A549 (cell line): ENCODE data around the gene C1orf167. TPM values are rescaled to one million over a fixed set of nuclear protein-coding genes. Genes with fewer than 3 reads are reported as not detected.
A peak's percentile ranks its signal among the peaks of the same experiment; 100 is the strongest.

Experiments used
- ATAC-seq, 2 experiments: fragments of 200-7000 bp in 1 of 2; fragments of >200 bp in 1 of 2; cut with Nextera tagmentation in 1 of 2; cut with Tn5 transposase in 1 of 2; 3 replicates each; pipeline versions ENCODE4 v1.8.0 to v1.9.1; 2018 to 2020; ENCODE audit warnings: mild to moderate bottlenecking in 1 of 2, moderate library complexity in 1 of 2
- CTCF ChIA-PET: fragments of 300-600 bp; sonication (Branson Sonifier 250); formaldehyde crosslinking; extraction: SDS; loops from one replicate; lab custom pipeline; 2021; ENCODE audit warnings: antibody characterized with exemption, inconsistent platforms; lab: Yijun Ruan, JAX
- POLR2A ChIA-PET: fragments of 350-600 bp; formaldehyde crosslinking; extraction: SDS; loops from one replicate; lab custom pipeline; 2021; ENCODE audit warnings: antibody characterized with exemption, inconsistent platforms; lab: Yijun Ruan, JAX
- DNase-seq, 2 experiments: peaks; one replicate each; pipeline versions ENCODE4 v3.0.0 to v3.0.0-alpha.2; 2011 to 2016; ENCODE audit warnings: low read depth in 1 of 2, low spot score in 1 of 2
- FAIRE-seq: peaks from 2 replicates; lab custom pipeline; 2011; peaks lifted over from hg19 to GRCh38; lab: Jason Lieb, UNC
- H3K27ac ChIP-seq, 2 experiments: fragments of >200 bp; sonication (Bioruptor Twin); formaldehyde crosslinking; 3 replicates each; pipeline ENCODE4 v1.5.1; 2016 to 2017
- H3K4me1 ChIP-seq: fragments of >200 bp; sonication (Bioruptor Twin); formaldehyde crosslinking; 3 replicates; pipeline ENCODE4 v1.6.1; 2016
- H3K4me2 ChIP-seq: fragments of >200 bp; sonication (Bioruptor Twin); formaldehyde crosslinking; 3 replicates; pipeline ENCODE4 v1.6.1; 2016
- H3K4me3 ChIP-seq: fragments of >200 bp; sonication (Bioruptor Twin); formaldehyde crosslinking; 3 replicates; pipeline ENCODE4 v1.5.1; 2016
- H3K9me3 ChIP-seq: fragments of >200 bp; sonication (Bioruptor Twin); formaldehyde crosslinking; 3 replicates; pipeline ENCODE4 v1.6.1; 2016
- CHD4 ChIP-seq: fragments of 200-600 bp; sonication (generic); IDR thresholded peaks from 2 replicates; pipeline ENCODE4 v1.6.1; 2016; ENCODE audit warnings: antibody characterized with exemption, mild to moderate bottlenecking, borderline replicate concordance
- EHF ChIP-seq: fragments of 250-450 bp; sonication (Bioruptor Pico); IDR thresholded peaks from 2 replicates; pipeline ENCODE4 v1.5.0; 2020; ENCODE audit warnings: mild to moderate bottlenecking
- FOSB ChIP-seq: fragments of 250-450 bp; sonication (Bioruptor Pico); IDR thresholded peaks from 2 replicates; pipeline ENCODE4 v1.5.0; 2020; ENCODE audit warnings: mild to moderate bottlenecking, moderate library complexity
- FOSL2 ChIP-seq, 2 experiments: fragments of 450-650 bp in 1 of 2; fragments of >200 bp in 1 of 2; sonication (Bioruptor Twin) in 1 of 2; formaldehyde crosslinking; IDR thresholded peaks; 2 replicates each; pipeline versions ENCODE4 v1.5.0 to v1.6.1; 2016 to 2020; ENCODE audit warnings: mild to moderate bottlenecking in 1 of 2, moderate library complexity in 1 of 2
- HOXA7 ChIP-seq: fragments of 250-450 bp; sonication (Bioruptor Pico); IDR thresholded peaks from 2 replicates; pipeline ENCODE4 v1.5.0; 2020; ENCODE audit warnings: mild to moderate bottlenecking, moderate library complexity
- KDM5A ChIP-seq: fragments of 200-600 bp; sonication (generic); IDR thresholded peaks from 2 replicates; pipeline ENCODE4 v1.6.1; 2016; ENCODE audit warnings: antibody characterized with exemption, mild to moderate bottlenecking
- MAZ ChIP-seq: fragments of 150-350 bp; IDR thresholded peaks from 2 replicates; pipeline ENCODE4 v1.6.1; 2014; ENCODE audit warnings: antibody characterized with exemption, low read depth, low read length, borderline replicate concordance
- MYC ChIP-seq: IDR thresholded peaks from 2 replicates; pipeline ENCODE4 v1.6.1; 2012; ENCODE audit warnings: mild to moderate bottlenecking, inconsistent platforms, low read length, improper control_type of control experiment, borderline replicate concordance
- NPAS2 ChIP-seq: fragments of 250-450 bp; sonication (Bioruptor Pico); IDR thresholded peaks from 2 replicates; pipeline ENCODE4 v1.8.0; 2022; ENCODE audit warnings: mild to moderate bottlenecking, moderate library complexity, borderline replicate concordance
- POLR2A ChIP-seq: IDR thresholded peaks from 2 replicates; pipeline ENCODE4 v1.6.1; 2012; ENCODE audit warnings: mild to moderate bottlenecking, low read length
- SMC3 ChIP-seq: fragments of >200 bp; sonication (Bioruptor Twin); formaldehyde crosslinking; IDR thresholded peaks from 3 replicates; pipeline ENCODE4 v1.6.1; 2018; ENCODE audit warnings: inconsistent platforms
- WGBS: methylation state at CpG from one replicate; pipeline ENCODE4 v1.1.6; 2017; ENCODE audit errors: missing lambda C conversion rate; 5-methylcytosine and 5-hydroxymethylcytosine counted together
- polyA plus RNA-seq, 4 experiments: library from polyadenylated mRNA; depleted of rRNA in 3 of 4; stranded (reverse); fragments of >200 nt; fragmentation: RNase III in 1 of 4; extraction: RNeasy Plus Mini Kit Qiagen cat#74134 plus additional on column Dnase treatment in 1 of 4; gene quantifications; 2 replicates in 3 of 4; 3 replicates in 1 of 4; pipeline ENCODE4 v1.2.3, GENCODE V29; 2011 to 2017
- TF ChIP-seq, protein P1 (sequence below): fragments of 150-350 bp; IDR thresholded peaks from 2 replicates; pipeline ENCODE4 v1.6.1; 2014; ENCODE audit warnings: low read depth, mild to moderate bottlenecking, low read length
- TF ChIP-seq, protein P2 (sequence below): fragments of >200 bp; sonication (Bioruptor Twin); formaldehyde crosslinking; IDR thresholded peaks from 3 replicates; pipeline ENCODE4 v1.6.1; 2016
- TF ChIP-seq, protein P3 (sequence below): IDR thresholded peaks from 2 replicates; pipeline ENCODE4 v1.6.1; 2012
- TF ChIP-seq, protein P4 (sequence below): fragments of 200-600 bp; sonication (generic); IDR thresholded peaks from 2 replicates; pipeline ENCODE4 v1.6.1; 2016; ENCODE audit warnings: antibody characterized with exemption, mild to moderate bottlenecking, moderate library complexity
- TF ChIP-seq, protein P5 (sequence below): fragments of >200 bp; sonication (Bioruptor Twin); formaldehyde crosslinking; IDR thresholded peaks from 3 replicates; pipeline ENCODE4 v1.5.1; 2016

C1orf167 gene
- polyA plus RNA-seq, 2 of the 4 experiments (the other 2 are of a cell fraction), result not detected

DNA sequence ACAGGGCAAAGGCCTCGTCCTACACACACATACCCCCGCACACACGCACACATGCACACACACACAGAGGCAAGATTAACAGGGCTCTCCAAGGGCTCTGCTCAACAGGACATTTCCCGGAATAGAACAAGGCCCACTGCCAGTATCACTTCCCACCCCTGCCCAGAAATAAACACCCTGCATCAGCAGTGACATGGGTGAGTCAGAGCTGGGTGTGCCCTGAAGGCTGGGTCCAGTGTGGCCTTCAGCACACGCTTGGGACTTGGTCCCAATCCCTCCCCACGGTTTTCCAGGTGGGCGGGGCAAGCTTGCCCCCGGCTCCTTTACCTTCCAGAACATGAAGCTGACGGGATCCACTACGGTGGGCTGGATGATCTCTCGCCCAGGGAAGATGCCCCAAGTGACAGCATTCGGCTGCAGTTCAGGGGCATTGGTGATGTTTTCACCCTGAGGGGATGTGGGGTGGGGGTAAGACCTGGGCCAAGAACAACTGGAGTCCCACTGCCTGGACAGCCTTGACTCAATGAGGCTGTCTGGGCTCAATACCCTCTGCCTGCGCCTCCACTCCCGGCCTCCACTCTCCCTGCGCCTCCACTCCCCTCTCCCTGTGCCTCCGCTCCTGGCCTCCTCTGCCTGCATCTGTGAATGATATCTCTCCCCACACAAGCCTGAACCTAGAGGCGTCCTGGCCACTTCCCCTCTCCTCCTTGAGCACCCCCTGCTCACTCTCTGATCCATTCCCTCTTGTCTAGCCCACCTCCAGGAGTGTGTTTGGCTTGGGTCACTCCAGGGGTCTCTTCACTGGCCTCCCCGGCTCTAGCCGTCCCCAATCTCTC is 29.1 kb downstream of the C1orf167 start:
- Histone ChIP-seq H3K4me2 (peak overlapping the region; percentile 21; the same call in 2 of the 3 replicates), H3K4me3 (no peak overlapping the region), H3K27ac (peak overlapping the region in 1 of 2 experiments; percentile 60; a peak in 3 of 6 replicates), H3K4me1 (peaks cover 22% of the 10 kb centered on the region), H3K9me3 (no peaks in the 10 kb centered on the region)
- DNase-seq (peak; percentile 33 to 71), ATAC-seq (peak; percentile 51 to 63; a peak in 4 of 6 replicates), FAIRE-seq (no peak)
- ChIA-PET POLR2A (interaction anchor here (1.0 kb wide), 1 partner anchor 15 kb away, joined by 4 read pairs; the partner anchor contains the start of genes CLCN6 and MTHFR), CTCF (no interaction called here)
- TF ChIP-seq FOSL2 (IDR thresholded peaks at IDR 0.05) (no peak), FOSL2 (CRISPR knock-in tag; IDR thresholded peaks at IDR 0.05) (peak; percentile 33; the same call in 1 of the 2 replicates), MAZ (no peak)
- WGBS, result 88% methylated on average over 9 of the region's 19 CpGs

DNA sequence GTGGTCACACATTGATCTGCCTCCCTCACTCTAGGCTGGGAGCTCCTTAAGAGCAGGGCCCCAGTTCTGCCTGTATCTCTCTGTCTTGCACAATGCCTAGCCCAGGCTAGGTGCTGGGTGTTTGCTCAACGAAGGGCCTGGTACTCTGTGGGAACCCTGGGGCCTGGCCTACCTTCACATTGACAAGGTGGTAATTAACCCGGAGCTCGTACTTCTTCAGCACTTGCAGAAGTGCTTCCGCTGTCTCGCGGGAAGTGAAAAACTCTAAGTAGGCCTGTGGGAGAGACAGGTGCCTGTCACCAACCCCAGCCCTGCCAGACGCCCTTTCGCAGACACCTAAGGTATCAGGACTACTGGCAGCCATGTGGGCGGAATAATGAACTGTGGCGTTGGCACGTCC is 30.1 kb downstream of the C1orf167 start:
- TF ChIP-seq FOSB (CRISPR knock-in tag), result no peak
- TF ChIP-seq POLR2A, result no peak
- no peak for TF ChIP-seq MYC
- TF ChIP-seq, protein P1, sequence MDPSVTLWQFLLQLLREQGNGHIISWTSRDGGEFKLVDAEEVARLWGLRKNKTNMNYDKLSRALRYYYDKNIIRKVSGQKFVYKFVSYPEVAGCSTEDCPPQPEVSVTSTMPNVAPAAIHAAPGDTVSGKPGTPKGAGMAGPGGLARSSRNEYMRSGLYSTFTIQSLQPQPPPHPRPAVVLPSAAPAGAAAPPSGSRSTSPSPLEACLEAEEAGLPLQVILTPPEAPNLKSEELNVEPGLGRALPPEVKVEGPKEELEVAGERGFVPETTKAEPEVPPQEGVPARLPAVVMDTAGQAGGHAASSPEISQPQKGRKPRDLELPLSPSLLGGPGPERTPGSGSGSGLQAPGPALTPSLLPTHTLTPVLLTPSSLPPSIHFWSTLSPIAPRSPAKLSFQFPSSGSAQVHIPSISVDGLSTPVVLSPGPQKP, result no peak
- TF ChIP-seq KDM5A, result no peak
- TF ChIP-seq, protein P2, sequence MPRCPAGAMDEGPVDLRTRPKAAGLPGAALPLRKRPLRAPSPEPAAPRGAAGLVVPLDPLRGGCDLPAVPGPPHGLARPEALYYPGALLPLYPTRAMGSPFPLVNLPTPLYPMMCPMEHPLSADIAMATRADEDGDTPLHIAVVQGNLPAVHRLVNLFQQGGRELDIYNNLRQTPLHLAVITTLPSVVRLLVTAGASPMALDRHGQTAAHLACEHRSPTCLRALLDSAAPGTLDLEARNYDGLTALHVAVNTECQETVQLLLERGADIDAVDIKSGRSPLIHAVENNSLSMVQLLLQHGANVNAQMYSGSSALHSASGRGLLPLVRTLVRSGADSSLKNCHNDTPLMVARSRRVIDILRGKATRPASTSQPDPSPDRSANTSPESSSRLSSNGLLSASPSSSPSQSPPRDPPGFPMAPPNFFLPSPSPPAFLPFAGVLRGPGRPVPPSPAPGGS, result no peak
- no peak for TF ChIP-seq HOXA7
- no peak for TF ChIP-seq SMC3
- TF ChIP-seq, protein P3, sequence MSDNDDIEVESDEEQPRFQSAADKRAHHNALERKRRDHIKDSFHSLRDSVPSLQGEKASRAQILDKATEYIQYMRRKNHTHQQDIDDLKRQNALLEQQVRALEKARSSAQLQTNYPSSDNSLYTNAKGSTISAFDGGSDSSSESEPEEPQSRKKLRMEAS, result no peak
- TF ChIP-seq, protein P4, sequence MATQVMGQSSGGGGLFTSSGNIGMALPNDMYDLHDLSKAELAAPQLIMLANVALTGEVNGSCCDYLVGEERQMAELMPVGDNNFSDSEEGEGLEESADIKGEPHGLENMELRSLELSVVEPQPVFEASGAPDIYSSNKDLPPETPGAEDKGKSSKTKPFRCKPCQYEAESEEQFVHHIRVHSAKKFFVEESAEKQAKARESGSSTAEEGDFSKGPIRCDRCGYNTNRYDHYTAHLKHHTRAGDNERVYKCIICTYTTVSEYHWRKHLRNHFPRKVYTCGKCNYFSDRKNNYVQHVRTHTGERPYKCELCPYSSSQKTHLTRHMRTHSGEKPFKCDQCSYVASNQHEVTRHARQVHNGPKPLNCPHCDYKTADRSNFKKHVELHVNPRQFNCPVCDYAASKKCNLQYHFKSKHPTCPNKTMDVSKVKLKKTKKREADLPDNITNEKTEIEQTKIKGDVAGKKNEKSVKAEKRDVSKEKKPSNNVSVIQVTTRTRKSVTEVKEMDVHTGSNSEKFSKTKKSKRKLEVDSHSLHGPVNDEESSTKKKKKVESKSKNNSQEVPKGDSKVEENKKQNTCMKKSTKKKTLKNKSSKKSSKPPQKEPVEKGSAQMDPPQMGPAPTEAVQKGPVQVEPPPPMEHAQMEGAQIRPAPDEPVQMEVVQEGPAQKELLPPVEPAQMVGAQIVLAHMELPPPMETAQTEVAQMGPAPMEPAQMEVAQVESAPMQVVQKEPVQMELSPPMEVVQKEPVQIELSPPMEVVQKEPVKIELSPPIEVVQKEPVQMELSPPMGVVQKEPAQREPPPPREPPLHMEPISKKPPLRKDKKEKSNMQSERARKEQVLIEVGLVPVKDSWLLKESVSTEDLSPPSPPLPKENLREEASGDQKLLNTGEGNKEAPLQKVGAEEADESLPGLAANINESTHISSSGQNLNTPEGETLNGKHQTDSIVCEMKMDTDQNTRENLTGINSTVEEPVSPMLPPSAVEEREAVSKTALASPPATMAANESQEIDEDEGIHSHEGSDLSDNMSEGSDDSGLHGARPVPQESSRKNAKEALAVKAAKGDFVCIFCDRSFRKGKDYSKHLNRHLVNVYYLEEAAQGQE, result no peak
- FAIRE-seq (no peak), DNase-seq (no peak), ATAC-seq (no peak)
- Histone ChIP-seq H3K4me2 (no peak overlapping the region), H3K4me3 (no peak overlapping the region), H3K4me1 (peaks cover 22% of the 10 kb centered on the region), H3K9me3 (no peaks in the 10 kb centered on the region), H3K27ac (no peak overlapping the region)
- POLR2A ChIA-PET, result no interaction called here
- 88% methylated on average over 11 of the region's 11 CpGs for WGBS
- CTCF ChIA-PET, result interaction anchor here (1.3 kb wide), 1 partner anchor 10 kb away, joined by 3 read pairs; no protein-coding TSS in a partner anchor

DNA sequence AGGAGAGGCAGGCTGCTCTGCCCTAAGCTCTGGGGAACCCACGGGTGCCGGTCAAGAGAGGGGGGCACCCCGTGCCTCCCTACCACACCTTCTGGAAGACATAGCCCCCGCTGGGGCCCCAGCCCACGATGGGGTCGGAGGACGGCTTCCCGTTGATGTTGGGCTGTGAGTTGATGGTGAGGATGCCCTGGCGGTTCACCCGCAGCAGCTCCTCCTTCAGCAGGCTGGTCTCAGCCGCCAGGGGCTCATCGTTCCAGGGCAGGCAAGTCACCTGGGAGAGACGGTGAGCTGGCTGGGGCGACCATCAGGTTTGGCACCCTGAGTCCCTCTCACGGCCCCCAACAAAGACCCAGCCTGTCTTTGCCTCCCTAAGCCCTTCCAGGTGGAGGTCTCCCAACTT is 31.8 kb downstream of the C1orf167 start:
- POLR2A ChIA-PET, result interaction anchor here (1.1 kb wide), 1 partner anchor 9 kb away, joined by 4 read pairs; no protein-coding TSS in a partner anchor
- no peak for TF ChIP-seq CHD4
- no peak for TF ChIP-seq KDM5A
- TF ChIP-seq, protein P5, sequence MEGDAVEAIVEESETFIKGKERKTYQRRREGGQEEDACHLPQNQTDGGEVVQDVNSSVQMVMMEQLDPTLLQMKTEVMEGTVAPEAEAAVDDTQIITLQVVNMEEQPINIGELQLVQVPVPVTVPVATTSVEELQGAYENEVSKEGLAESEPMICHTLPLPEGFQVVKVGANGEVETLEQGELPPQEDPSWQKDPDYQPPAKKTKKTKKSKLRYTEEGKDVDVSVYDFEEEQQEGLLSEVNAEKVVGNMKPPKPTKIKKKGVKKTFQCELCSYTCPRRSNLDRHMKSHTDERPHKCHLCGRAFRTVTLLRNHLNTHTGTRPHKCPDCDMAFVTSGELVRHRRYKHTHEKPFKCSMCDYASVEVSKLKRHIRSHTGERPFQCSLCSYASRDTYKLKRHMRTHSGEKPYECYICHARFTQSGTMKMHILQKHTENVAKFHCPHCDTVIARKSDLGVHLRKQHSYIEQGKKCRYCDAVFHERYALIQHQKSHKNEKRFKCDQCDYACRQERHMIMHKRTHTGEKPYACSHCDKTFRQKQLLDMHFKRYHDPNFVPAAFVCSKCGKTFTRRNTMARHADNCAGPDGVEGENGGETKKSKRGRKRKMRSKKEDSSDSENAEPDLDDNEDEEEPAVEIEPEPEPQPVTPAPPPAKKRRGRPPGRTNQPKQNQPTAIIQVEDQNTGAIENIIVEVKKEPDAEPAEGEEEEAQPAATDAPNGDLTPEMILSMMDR, result no peak
- TF ChIP-seq NPAS2 (CRISPR knock-in tag), result no peak
- TF ChIP-seq, protein P2, result no peak
- TF ChIP-seq, protein P4, result no peak
- no peak for TF ChIP-seq EHF (CRISPR knock-in tag)

More for the DNA sequence above, 31.8 kb downstream of the C1orf167 start:
- no peak overlapping the region for H3K4me2 ChIP-seq
- WGBS, result 94% methylated on average over 3 of the region's 15 CpGs
- peaks cover 12% of the 10 kb centered on the region for H3K4me1 ChIP-seq
- H3K27ac ChIP-seq, result no peak overlapping the region
- no peaks in the 10 kb centered on the region for H3K9me3 ChIP-seq
- H3K4me3 ChIP-seq, result no peak overlapping the region
- no peak for ATAC-seq
- DNase-seq, result no peak
- no peak for FAIRE-seq
- CTCF ChIA-PET, result interaction anchor here (0.9 to 1.1 kb wide), 2 partner anchors 44 to 45 kb away, joined by 3 read pairs; no protein-coding TSS in a partner anchor
